22Rv1 (cell line): ENCODE data around the gene ZFP64.

Source experiments
- H3K27ac ChIP-seq: fragments of 450-650 bp; 2 replicates; pipeline ENCODE4 v1.5.1; 2017
- CTCF ChIP-seq: fragments of 450-650 bp; IDR thresholded peaks from 2 replicates; pipeline ENCODE4 v1.5.1; 2017; ENCODE audit warnings: mild to moderate bottlenecking
- ZFX ChIP-seq: fragments of 450-650 bp; IDR thresholded peaks from 2 replicates; pipeline ENCODE4 v1.6.1; 2017; ENCODE audit warnings: antibody characterized with exemption, borderline replicate concordance

The ZFP64 gene

GRCh38 chr20:52168116-52168515 lies 23.5 kb downstream of the ZFP64 start:
- TF ChIP-seq CTCF: no peak
- TF ChIP-seq ZFX: no peak
- H3K27ac ChIP-seq: no peak overlapping the region

- no peak overlapping the region for H3K27ac ChIP-seq
- TF ChIP-seq CTCF (no peak), ZFX (no peak)
These were observed 24.2 kb downstream of the ZFP64 start for GRCh38 chr20:52167232-52167840.

- H3K27ac ChIP-seq: no peak overlapping the region
- TF ChIP-seq ZFX (no peak), CTCF (no peak)
These were observed 25.4 kb downstream of the ZFP64 start for GRCh38 chr20:52166150-52166549.

GRCh38 chr20:52160621-52161204 lies 30.9 kb downstream of the ZFP64 start:
- no peak overlapping the region for H3K27ac ChIP-seq
- no peak for TF ChIP-seq ZFX
- TF ChIP-seq CTCF: no peak

- TF ChIP-seq CTCF (no peak), ZFX (no peak)
- H3K27ac ChIP-seq: no peak overlapping the region
These were observed 31.5 kb downstream of the ZFP64 start for GRCh38 chr20:52160049-52160570.

- H3K27ac ChIP-seq: no peak overlapping the region
- TF ChIP-seq ZFX: no peak
- no peak for TF ChIP-seq CTCF
These were observed 37.0 kb downstream of the ZFP64 start for GRCh38 chr20:52154575-52154974.

- TF ChIP-seq ZFX (no peak), CTCF (no peak)
- no peak overlapping the region for H3K27ac ChIP-seq
These were observed 37.7 kb downstream of the ZFP64 start for GRCh38 chr20:52153896-52154295.
